Skeletal muscle tissue (tissue), 4 donors: ENCODE results near the gene TMEM161B. TPM values are rescaled to one million over a fixed set of nuclear protein-coding genes. Genes with fewer than 3 reads are reported as not detected.
"Not testable (repeated sequence)": the region's sequence is repeated elsewhere in the genome, so short reads cannot be mapped to it uniquely, and the experiment has no call there.

Experiments
- H3K27ac ChIP-seq: one replicate; pipeline ENCODE4 v1.7.0; 2013; ENCODE audit warnings: mild to moderate bottlenecking, low read depth, low read length, inconsistent platforms
- H3K27me3 ChIP-seq, 3 donors: one replicate each; pipeline ENCODE4 v1.7.0; 2013; ENCODE audit warnings: low read length in 3 of 3; ENCODE audit not compliant: control insufficient read depth in 3 of 3, insufficient read depth in 3 of 3
- H3K36me3 ChIP-seq, 3 donors: one replicate each; pipeline ENCODE4 v1.7.0; 2013; ENCODE audit warnings: low read length in 3 of 3; ENCODE audit not compliant: control insufficient read depth in 3 of 3, insufficient read depth in 3 of 3
- H3K4me1 ChIP-seq, 3 donors: one replicate each; pipeline ENCODE4 v1.7.0; 2013; ENCODE audit warnings: low read length in 3 of 3, mild to moderate bottlenecking in 3 of 3; ENCODE audit not compliant: control insufficient read depth in 3 of 3, insufficient read depth in 3 of 3
- H3K4me3 ChIP-seq, 3 donors: one replicate each; pipeline ENCODE4 v1.7.0; 2013; ENCODE audit warnings: low read length in 3 of 3
- H3K9ac ChIP-seq, 3 donors: one replicate each; pipeline ENCODE4 v1.7.0; 2013; ENCODE audit warnings: low read length in 3 of 3, mild to moderate bottlenecking in 3 of 3, moderate library complexity in 2 of 3, low read depth in 1 of 3
- H3K9me3 ChIP-seq, 3 donors: one replicate each; pipeline ENCODE4 v1.7.0; 2013; ENCODE audit warnings: low read length in 3 of 3; ENCODE audit not compliant: control insufficient read depth in 3 of 3
- total RNA-seq: library from RNA; depleted of rRNA; stranded (reverse); fragments of >200 nt; gene quantifications from one replicate; pipeline ENCODE4 v1.2.3, GENCODE V29; 2014
- donor health status: Osteomylitis.

The TMEM161B gene
- total RNA-seq, 1 donor from 2014 or later, result 15.7 TPM

DNA sequence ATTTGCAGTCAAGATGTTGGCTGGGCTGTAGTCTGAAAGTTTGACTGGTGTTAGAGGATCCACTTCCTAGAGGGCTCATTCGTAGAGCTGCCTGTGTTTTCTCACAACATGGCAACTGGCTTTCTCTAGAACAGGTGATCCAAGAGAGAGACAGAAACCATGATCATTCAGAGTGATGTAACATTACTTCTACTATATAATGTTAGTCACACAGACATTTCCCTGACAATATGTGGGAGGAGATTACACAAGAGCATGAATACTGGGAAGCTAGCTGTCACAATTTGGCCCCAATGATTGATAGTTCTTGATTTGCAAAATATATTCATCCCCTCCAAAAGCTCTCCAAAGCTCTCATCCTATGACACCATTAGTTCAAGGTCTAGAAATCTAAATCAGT lies 10.9 kb upstream of the TMEM161B start:
- no peaks in the 10 kb centered on the region for H3K4me1 ChIP-seq
- H3K27ac ChIP-seq, result no peak overlapping the region
- no peaks in the 10 kb centered on the region for H3K27me3 ChIP-seq
- H3K9me3 ChIP-seq, result no peaks in the 10 kb centered on the region
- H3K9ac ChIP-seq, result no peak overlapping the region
- H3K36me3 ChIP-seq, result peaks cover 0 to 26% (median 10%) of the 10 kb centered on the region in 3 donors
- no peak overlapping the region for H3K4me3 ChIP-seq

DNA sequence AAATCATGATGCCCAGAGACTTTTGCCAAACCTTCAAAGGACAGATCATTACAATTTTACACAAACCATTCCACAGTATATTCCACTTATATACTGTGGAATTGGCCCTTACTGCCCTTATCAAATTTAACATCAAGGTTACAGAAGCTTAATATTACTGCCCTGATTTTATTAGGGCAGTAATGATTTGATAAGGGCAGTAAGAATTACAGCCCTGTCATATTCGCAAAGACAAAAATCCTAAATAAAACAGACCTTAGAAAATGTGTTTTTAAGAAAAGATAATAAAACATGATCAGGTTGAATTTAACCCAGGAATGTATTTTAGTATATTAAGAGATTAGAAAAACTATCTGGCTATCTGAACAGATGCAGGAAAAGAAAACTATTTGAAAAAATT lies 7.7 kb upstream of the TMEM161B start:
- Histone ChIP-seq H3K27me3 (no peaks in the 10 kb centered on the region), H3K9me3 (no peaks in the 10 kb centered on the region), H3K36me3 (peaks cover 0 to 35% (median 16%) of the 10 kb centered on the region in 3 donors), H3K4me1 (no peaks in the 10 kb centered on the region), H3K27ac (no peak overlapping the region), H3K9ac (no peak overlapping the region), H3K4me3 (no peak overlapping the region)

DNA sequence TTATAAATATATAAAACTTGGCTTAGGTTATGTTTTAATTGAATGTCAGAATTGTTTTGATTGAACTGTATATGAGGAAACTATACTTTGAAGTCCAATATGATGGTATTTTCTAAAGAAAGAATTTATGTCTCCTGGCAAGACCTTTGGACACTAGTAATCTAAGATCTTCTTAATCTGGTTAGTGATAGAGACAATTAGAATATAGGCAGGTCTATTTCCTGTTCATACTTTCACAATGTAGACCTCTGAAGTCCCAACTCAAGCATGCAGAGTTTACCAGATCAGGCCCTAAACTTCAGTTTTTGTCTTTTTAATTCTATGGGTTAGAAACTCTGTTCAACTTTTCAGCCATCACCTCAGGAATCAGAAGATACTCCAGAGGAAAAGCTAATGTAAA lies 6.9 kb upstream of the TMEM161B start:
- Histone ChIP-seq H3K36me3 (peaks cover 2 to 40% (median 18%) of the 10 kb centered on the region in 3 donors), H3K9ac (no peak overlapping the region), H3K4me1 (peaks cover 2 to 3% (median 2%) of the 10 kb centered on the region in 3 donors), H3K27me3 (no peaks in the 10 kb centered on the region), H3K27ac (no peak overlapping the region), H3K4me3 (no peak overlapping the region), H3K9me3 (no peaks in the 10 kb centered on the region)

DNA sequence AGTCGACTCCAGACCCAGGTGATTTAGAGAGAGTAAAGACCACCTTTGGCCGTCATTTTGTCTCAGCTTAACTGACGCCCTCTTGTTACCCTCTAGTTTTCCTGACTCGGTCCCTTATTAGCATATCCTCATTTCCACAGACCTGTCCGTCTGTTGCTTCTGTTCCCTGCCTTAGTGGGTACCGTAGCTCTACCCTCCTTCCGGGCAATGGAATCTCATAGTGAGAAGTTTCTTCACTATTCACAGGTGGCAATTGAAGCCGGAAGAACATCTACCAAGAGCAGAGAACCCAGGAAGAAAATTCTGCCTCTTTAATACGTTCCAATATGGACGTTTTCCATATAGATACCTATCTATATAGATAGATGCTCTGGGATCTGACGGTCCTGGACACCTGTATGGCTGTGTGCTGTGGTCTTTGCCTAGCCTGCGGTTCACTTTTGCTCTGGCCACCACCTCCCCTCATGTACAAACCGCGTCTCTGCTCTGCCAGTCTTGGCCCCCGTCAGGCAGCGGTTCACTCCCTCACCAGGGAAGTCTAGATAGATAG lies 652 bp upstream of the TMEM161B start:
- Histone ChIP-seq H3K27me3 (no peaks in the 10 kb centered on the region), H3K27ac (peak overlapping the region; percentile 81), H3K4me1 (peaks cover 14 to 25% (median 21%) of the 10 kb centered on the region in 3 donors), H3K9ac (peak overlapping the region; percentile 73 to 94 (median 87)), H3K4me3 (peak overlapping the region; percentile 97 to 99 (median 98)), H3K9me3 (no peaks in the 10 kb centered on the region), H3K36me3 (peaks cover 3 to 24% (median 13%) of the 10 kb centered on the region in 3 donors)

DNA sequence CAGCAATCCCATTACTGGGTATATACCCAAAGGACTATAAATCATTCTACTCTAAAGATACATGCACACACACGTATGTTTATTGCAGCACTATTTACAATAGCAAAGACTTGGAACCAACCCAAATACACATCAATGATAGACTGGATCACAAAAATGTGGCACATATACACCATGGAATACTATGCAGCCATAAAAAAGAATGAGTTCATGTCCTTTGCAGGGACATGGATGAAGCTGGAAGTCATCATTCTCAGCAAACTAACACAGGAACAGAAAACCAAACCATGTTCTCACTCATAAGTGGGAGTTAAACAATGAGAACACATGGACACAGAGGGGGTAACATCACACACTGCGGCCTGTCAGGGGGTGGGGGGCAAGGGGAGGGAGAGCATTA lies 4.1 kb downstream of the TMEM161B start:
- H3K9ac ChIP-seq, H3K27me3 ChIP-seq, H3K9me3 ChIP-seq, H3K36me3 ChIP-seq, H3K27ac ChIP-seq, H3K4me3 ChIP-seq: not testable (repeated sequence)
- H3K4me1 ChIP-seq, result peaks cover 9 to 17% (median 11%) of the 10 kb centered on the region in 3 donors

DNA sequence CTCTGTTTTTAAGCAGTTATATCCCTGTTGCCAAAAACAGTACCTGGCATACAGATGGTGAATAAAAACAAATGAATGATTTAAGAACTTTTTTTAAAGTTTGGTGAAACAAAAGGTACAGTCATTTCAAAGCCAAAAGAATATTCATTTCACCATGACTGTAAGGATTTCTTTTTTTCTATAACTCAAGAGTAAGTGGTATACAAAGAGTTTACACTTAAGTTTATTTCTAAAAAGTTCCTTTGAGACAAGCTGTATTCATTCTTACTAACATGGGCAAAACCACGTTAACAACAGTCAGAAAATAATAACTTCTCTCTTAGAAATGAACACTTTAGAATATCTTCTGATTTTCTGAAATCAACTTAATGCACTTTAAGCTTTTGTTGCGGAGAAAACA lies 5.3 kb downstream of the TMEM161B start:
- H3K4me3 ChIP-seq, result no peak overlapping the region
- peaks cover 9 to 13% (median 10%) of the 10 kb centered on the region in 3 donors for H3K4me1 ChIP-seq

DNA sequence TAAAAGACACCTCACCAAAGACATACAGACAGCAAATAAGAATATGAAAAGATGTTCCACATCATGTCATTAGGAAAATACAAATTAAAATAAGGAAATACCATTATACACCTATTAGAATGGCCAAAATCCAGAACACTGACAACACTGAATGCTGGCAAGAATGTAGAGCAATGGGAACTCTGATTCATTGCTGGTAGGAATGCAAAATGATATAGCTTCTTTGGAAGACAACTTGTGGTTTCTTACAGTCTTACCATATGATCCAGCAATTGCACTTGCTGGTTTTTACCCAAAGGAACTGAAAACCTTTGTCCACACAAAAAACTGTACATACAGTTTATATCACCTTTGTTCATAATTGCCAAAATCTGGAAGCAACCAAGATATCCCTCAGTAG lies 6.5 kb downstream of the TMEM161B start:
- Histone ChIP-seq H3K27ac (no peak overlapping the region), H3K9me3 (no peaks in the 10 kb centered on the region), H3K9ac (no peak overlapping the region), H3K4me3 (no peak overlapping the region), H3K36me3 (no peaks in the 10 kb centered on the region), H3K27me3 (no peaks in the 10 kb centered on the region), H3K4me1 (peaks cover 0 to 3% (median 0%) of the 10 kb centered on the region in 3 donors)

More for the DNA sequence above, 5.3 kb downstream of the TMEM161B start:
- H3K9ac ChIP-seq, result no peak overlapping the region
- no peak overlapping the region for H3K27ac ChIP-seq
- no peaks in the 10 kb centered on the region for H3K9me3 ChIP-seq
- no peaks in the 10 kb centered on the region for H3K27me3 ChIP-seq
- no peaks in the 10 kb centered on the region for H3K36me3 ChIP-seq

DNA sequence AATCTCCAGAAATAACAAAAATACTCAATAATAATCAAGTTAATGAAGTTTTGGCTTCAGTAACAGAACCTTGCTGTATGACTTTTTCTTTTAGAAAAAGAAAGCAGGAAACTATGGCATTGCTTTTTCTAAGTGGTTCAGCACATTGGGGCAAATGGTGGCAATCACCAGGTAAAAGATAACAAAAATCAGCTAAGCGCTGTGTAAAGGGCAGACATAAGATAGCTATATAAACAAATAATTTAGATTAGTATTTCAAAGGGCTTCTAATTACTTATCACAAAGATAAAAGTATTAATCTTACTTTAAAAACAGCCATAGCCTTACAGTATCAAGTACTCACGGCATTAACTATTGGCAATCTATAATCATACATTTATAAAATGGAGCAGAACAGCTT lies 10.0 kb downstream of the TMEM161B start:
- no peaks in the 10 kb centered on the region for H3K36me3 ChIP-seq
- no peak overlapping the region for H3K9ac ChIP-seq
- H3K27me3 ChIP-seq, result no peaks in the 10 kb centered on the region
- H3K4me3 ChIP-seq, result no peak overlapping the region
- no peaks in the 10 kb centered on the region for H3K9me3 ChIP-seq
- no peak overlapping the region for H3K27ac ChIP-seq
- no peaks in the 10 kb centered on the region for H3K4me1 ChIP-seq

DNA sequence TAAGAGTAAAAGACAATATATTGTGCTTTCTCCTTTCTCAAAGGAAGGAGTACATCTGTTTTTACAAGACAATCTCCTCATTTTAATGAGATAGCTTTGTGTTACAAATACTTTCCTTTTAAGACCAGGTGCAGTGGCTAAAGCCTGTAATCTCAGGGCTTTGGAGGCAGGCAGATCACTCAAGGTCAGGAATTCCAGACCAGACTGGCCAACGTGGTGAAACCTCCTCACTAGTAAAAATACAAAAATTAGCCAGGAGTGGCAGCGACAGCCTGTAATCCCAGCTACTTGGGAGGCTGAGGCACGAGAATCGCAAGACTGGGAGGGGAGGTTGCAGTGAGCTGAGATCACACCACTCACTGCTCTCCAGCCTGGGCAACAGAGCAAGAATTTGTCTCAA lies 11.8 kb downstream of the TMEM161B start:
- Histone ChIP-seq H3K27me3 (no peaks in the 10 kb centered on the region), H3K27ac (no peak overlapping the region), H3K9me3 (no peaks in the 10 kb centered on the region), H3K4me1 (no peaks in the 10 kb centered on the region), H3K36me3 (no peaks in the 10 kb centered on the region), H3K4me3 (no peak overlapping the region), H3K9ac (no peak overlapping the region)

DNA sequence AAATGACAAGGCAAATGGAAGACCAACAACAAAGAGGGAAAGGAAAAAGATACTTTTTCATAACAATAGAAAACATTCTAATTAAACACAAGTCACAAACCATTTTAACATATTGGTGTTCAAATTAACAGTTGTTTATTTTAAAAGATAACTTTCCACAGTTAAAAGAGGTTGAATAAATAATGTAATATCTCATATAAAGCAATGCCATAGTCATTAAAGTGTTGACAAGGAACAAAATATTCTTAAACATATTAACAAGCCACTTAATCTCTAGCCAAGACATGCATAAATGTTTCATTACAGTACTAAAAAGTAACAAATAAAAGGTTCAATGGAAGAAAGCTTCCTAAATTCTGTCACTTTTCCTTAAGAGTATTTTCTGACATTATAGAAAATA lies 12.6 kb downstream of the TMEM161B start:
- Histone ChIP-seq H3K36me3 (no peaks in the 10 kb centered on the region), H3K9ac (no peak overlapping the region), H3K27me3 (no peaks in the 10 kb centered on the region), H3K4me3 (no peak overlapping the region), H3K27ac (no peak overlapping the region), H3K4me1 (no peaks in the 10 kb centered on the region), H3K9me3 (no peaks in the 10 kb centered on the region)
